Tibial nerve (tissue), 4 donors: Measurements from ENCODE around the gene MEX3B.

Source experiments
- CTCF ChIP-seq, 5 experiments: fragments of 200-600 bp in 3 of 5; fragments of 450-650 bp in 2 of 5; sonication (generic) in 3 of 5; IDR thresholded peaks; one replicate each; pipeline ENCODE4 v1.5.1; 2016 to 2019; ENCODE audit warnings: antibody characterized with exemption in 5 of 5, mild to moderate bottlenecking in 3 of 5, moderate library complexity in 2 of 5
- EP300 ChIP-seq, 2 donors: sonication (generic); formaldehyde crosslinking; IDR thresholded peaks; one replicate each; pipeline ENCODE4 v1.6.1; 2017; ENCODE audit warnings: antibody characterized with exemption in 2 of 2, mild to moderate bottlenecking in 1 of 2

DNA sequence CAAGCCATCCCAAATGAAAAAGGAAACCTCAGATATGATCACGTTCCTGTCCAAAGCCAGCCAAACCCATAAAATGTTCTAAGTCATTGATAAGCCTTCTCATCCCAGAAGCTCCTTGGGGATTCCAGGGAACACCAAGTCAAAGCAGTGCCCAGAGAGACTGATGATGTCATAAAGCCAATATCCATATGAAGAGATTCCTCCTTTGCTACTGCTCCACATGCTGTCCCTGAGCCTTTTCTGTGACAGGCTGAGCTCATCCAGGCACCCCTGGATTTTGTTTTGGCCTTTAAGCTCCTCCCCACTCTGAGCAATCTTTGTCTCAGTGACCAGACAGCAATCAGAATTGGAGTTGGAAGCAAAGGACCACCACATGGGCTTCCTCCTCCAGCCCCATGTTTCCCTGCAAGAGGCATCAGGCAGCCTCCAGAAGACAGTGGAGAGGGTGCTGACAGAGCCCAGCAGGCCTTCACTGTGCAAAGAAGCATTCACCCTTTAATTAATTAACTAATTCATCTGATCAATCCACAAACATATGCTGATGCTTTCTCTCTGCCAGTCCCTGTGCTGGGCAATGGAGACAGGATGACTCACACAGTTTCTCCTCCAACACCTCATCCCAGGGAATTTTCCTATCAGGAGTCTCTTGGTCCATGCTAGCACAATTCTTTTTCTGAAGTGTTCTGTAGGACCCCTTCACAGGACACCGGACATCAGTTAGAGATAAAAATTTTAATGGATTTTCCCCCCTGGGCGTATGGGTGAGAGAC lies 25.0 kb downstream of the MEX3B start:
- TF ChIP-seq CTCF (IDR thresholded peaks at IDR 0.05): no peak
- no peak for TF ChIP-seq EP300 (IDR thresholded peaks at IDR 0.05)
